ENCODE data around the gene GSTT2B.
"Not testable (repeated sequence)": the region's sequence is repeated elsewhere in the genome, so short reads cannot be mapped to it uniquely, and the experiment has no call there.

Gene GSTT2B

GRCh38 chr22:23986089-23986488, 25.1 kb upstream of the GSTT2B start:
- DNase-seq (ENCODE audit: low read depth in 2 of 3, low spot score in 2 of 3), result not testable (repeated sequence)

- no peak for DNase-seq (ENCODE audit: low read depth in 2 of 3, low spot score in 2 of 3)
Measured at GRCh38 chr22:23984430-23984829, 23.4 kb upstream of the GSTT2B start.

- DNase-seq (ENCODE audit: low read depth in 2 of 3, low spot score in 2 of 3), result not testable (repeated sequence)
Measured at GRCh38 chr22:23980567-23980966, 19.6 kb upstream of the GSTT2B start.

- not testable (repeated sequence) for DNase-seq (ENCODE audit: low read depth in 2 of 3, low spot score in 2 of 3)
Measured at GRCh38 chr22:23979557-23980240, 18.7 kb upstream of the GSTT2B start, which contains the start of gene GSTT2. Gene GSTT2, plus strand, starts transcription at chr22:23980134.

- not testable (repeated sequence) for DNase-seq (ENCODE audit: low read depth in 2 of 3, low spot score in 2 of 3)
Measured at GRCh38 chr22:23977304-23977703, 16.3 kb upstream of the GSTT2B start.

- not testable (repeated sequence) for DNase-seq (ENCODE audit: low read depth in 2 of 3, low spot score in 2 of 3)
Measured at GRCh38 chr22:23974836-23975352, 13.9 kb upstream of the GSTT2B start.

- DNase-seq (ENCODE audit: low read depth in 2 of 3, low spot score in 2 of 3), result not testable (repeated sequence)
Measured at GRCh38 chr22:23974345-23974744, 13.3 kb upstream of the GSTT2B start, which contains the start of gene DDT. Gene DDT, minus strand, starts transcription at chr22:23974441. Its CDS starts 27 bp downstream, at chr22:23974414.

- DNase-seq (ENCODE audit: low read depth in 2 of 3, low spot score in 2 of 3), result not testable (repeated sequence)
Measured at GRCh38 chr22:23971927-23972326, 10.9 kb upstream of the GSTT2B start.

GRCh38 chr22:23970816-23971486, 10.0 kb upstream of the GSTT2B start:
- DNase-seq (ENCODE audit: low read depth in 2 of 3, low spot score in 2 of 3), result no peak

GRCh38 chr22:23970201-23970641, 9.2 kb upstream of the GSTT2B start:
- DNase-seq (ENCODE audit: low read depth in 2 of 3, low spot score in 2 of 3), result no peak

- no peak for DNase-seq (ENCODE audit: low read depth in 2 of 3, low spot score in 2 of 3)
Measured at GRCh38 chr22:23969071-23969470, 8.1 kb upstream of the GSTT2B start.

- not testable (repeated sequence) for DNase-seq (ENCODE audit: low read depth in 2 of 3, low spot score in 2 of 3)
Measured at GRCh38 chr22:23966568-23966967, 5.6 kb upstream of the GSTT2B start, which contains the start of gene DDTL. Gene DDTL, plus strand, starts transcription at chr22:23966888. Its CDS starts 27 bp downstream, at chr22:23966915.

- DNase-seq (ENCODE audit: low read depth in 2 of 3, low spot score in 2 of 3), result not testable (repeated sequence)
Measured at GRCh38 chr22:23966094-23966493, 5.1 kb upstream of the GSTT2B start.

- DNase-seq (ENCODE audit: low read depth in 2 of 3, low spot score in 2 of 3), result peak in 2 of 3 experiments; percentile 44 to 81
Measured at GRCh38 chr22:23956301-23956900, 4.6 kb downstream of the GSTT2B start.

- DNase-seq (ENCODE audit: low read depth in 2 of 3, low spot score in 2 of 3), result not testable (repeated sequence)
Measured at GRCh38 chr22:23955886-23956285, 5.1 kb downstream of the GSTT2B start.

- not testable (repeated sequence) for DNase-seq (ENCODE audit: low read depth in 2 of 3, low spot score in 2 of 3)
Measured at GRCh38 chr22:23954991-23955305, 6.0 kb downstream of the GSTT2B start.

GRCh38 chr22:23954193-23954990, 6.6 kb downstream of the GSTT2B start:
- not testable (repeated sequence) for DNase-seq (ENCODE audit: low read depth in 2 of 3, low spot score in 2 of 3)

- DNase-seq (ENCODE audit: low read depth in 2 of 3, low spot score in 2 of 3), result not testable (repeated sequence)
Measured at GRCh38 chr22:23953485-23953884, 7.5 kb downstream of the GSTT2B start.

GRCh38 chr22:23952794-23953405, 8.1 kb downstream of the GSTT2B start:
- not testable (repeated sequence) for DNase-seq (ENCODE audit: low read depth in 2 of 3, low spot score in 2 of 3)

- not testable (repeated sequence) for DNase-seq (ENCODE audit: low read depth in 2 of 3, low spot score in 2 of 3)
Measured at GRCh38 chr22:23951383-23951782, 9.6 kb downstream of the GSTT2B start.
